HS-5 (cell line): ENCODE results near the gene LRRC4B.
"Not testable (repeated sequence)": the region's sequence is repeated elsewhere in the genome, so short reads cannot be mapped to it uniquely, and the experiment has no call there.

Experiments
- DNase-seq: peaks from one replicate; pipeline ENCODE4 v3.0.0-alpha.2; 2012; ENCODE audit warnings: low read depth

Gene LRRC4B

GRCh38 chr19:50567882-50568727 lies at the start of gene LRRC4B:
Gene LRRC4B (minus strand): TSS chr19:50568435. CDS start chr19:50548838, 19,597 bp downstream.
- no peak for DNase-seq

GRCh38 chr19:50612504-50613404 lies 44.5 kb upstream of the LRRC4B start:
- DNase-seq, result not testable (repeated sequence)

- peak; percentile 31 for DNase-seq
Measured at GRCh38 chr19:50607874-50608785, 39.9 kb upstream of the LRRC4B start.

- no peak for DNase-seq
Measured at GRCh38 chr19:50607388-50607787, 39.2 kb upstream of the LRRC4B start.

- not testable (repeated sequence) for DNase-seq
Measured at GRCh38 chr19:50606059-50606836, 38.0 kb upstream of the LRRC4B start.

GRCh38 chr19:50604264-50605073 lies 36.2 kb upstream of the LRRC4B start:
- DNase-seq, result not testable (repeated sequence)

- DNase-seq, result no peak
Measured at GRCh38 chr19:50602935-50603334, 34.7 kb upstream of the LRRC4B start.

- no peak for DNase-seq
Measured at GRCh38 chr19:50602496-50602895, 34.3 kb upstream of the LRRC4B start.

- no peak for DNase-seq
Measured at GRCh38 chr19:50602089-50602422, 33.8 kb upstream of the LRRC4B start.

GRCh38 chr19:50601407-50602088 lies 33.3 kb upstream of the LRRC4B start:
- no peak for DNase-seq

GRCh38 chr19:50599427-50599826 lies 31.2 kb upstream of the LRRC4B start:
- no peak for DNase-seq

GRCh38 chr19:50590191-50590590 lies 22.0 kb upstream of the LRRC4B start:
- DNase-seq, result no peak

GRCh38 chr19:50581795-50582660 lies 13.8 kb upstream of the LRRC4B start:
- not testable (repeated sequence) for DNase-seq

- no peak for DNase-seq
Measured at GRCh38 chr19:50580970-50581634, 12.9 kb upstream of the LRRC4B start.

- no peak for DNase-seq
Measured at GRCh38 chr19:50580240-50580639, 12.0 kb upstream of the LRRC4B start.

- not testable (repeated sequence) for DNase-seq
Measured at GRCh38 chr19:50576769-50577168, 8.5 kb upstream of the LRRC4B start.

GRCh38 chr19:50573741-50574461 lies 5.7 kb upstream of the LRRC4B start:
- DNase-seq, result no peak
